ENCODE results near the gene TMEM51.

Gene TMEM51

GRCh38 chr1:15179485-15179883 lies 25.9 kb downstream of the TMEM51 start:
- DNase-seq: no peak

- DNase-seq: no peak
Observed at GRCh38 chr1:15180189-15180588, 26.6 kb downstream of the TMEM51 start.

GRCh38 chr1:15180945-15181523 lies 27.5 kb downstream of the TMEM51 start:
- no peak for DNase-seq

GRCh38 chr1:15181564-15181963 lies 28.0 kb downstream of the TMEM51 start:
- no peak for DNase-seq

- no peak for DNase-seq
Observed at GRCh38 chr1:15184436-15185241, 31.1 kb downstream of the TMEM51 start.

- DNase-seq: no peak
Observed at GRCh38 chr1:15185617-15186016, 32.1 kb downstream of the TMEM51 start.

GRCh38 chr1:15186073-15186845 lies 32.7 kb downstream of the TMEM51 start:
- DNase-seq: no peak

- DNase-seq: no peak
Observed at GRCh38 chr1:15186846-15187151, 33.3 kb downstream of the TMEM51 start.

GRCh38 chr1:15187175-15188129 lies 33.9 kb downstream of the TMEM51 start:
- DNase-seq: no peak

GRCh38 chr1:15188130-15188524 lies 34.6 kb downstream of the TMEM51 start:
- no peak for DNase-seq

- DNase-seq: no peak
Observed at GRCh38 chr1:15188678-15189077, 35.1 kb downstream of the TMEM51 start.

GRCh38 chr1:15189692-15190370 lies 36.3 kb downstream of the TMEM51 start:
- no peak for DNase-seq

- DNase-seq: no peak
Observed at GRCh38 chr1:15191267-15191666, 37.7 kb downstream of the TMEM51 start.

GRCh38 chr1:15191770-15192169 lies 38.2 kb downstream of the TMEM51 start:
- DNase-seq: no peak

GRCh38 chr1:15192916-15193550 lies 39.5 kb downstream of the TMEM51 start:
- DNase-seq: no peak

GRCh38 chr1:15195420-15196052 lies 42.0 kb downstream of the TMEM51 start:
- no peak for DNase-seq

GRCh38 chr1:15196069-15196468 lies 42.5 kb downstream of the TMEM51 start:
- DNase-seq: no peak

- no peak for DNase-seq
Observed at GRCh38 chr1:15196807-15197530, 43.4 kb downstream of the TMEM51 start.

- no peak for DNase-seq
Observed at GRCh38 chr1:15197591-15198447, 44.3 kb downstream of the TMEM51 start.

- DNase-seq: no peak
Observed at GRCh38 chr1:15198684-15199083, 45.1 kb downstream of the TMEM51 start.

Measured in KG1 (cell line).